Psoas muscle (tissue), 8 donors: ENCODE measurements around the gene PTGES3L. TPM values are rescaled to one million over a fixed set of nuclear protein-coding genes. Genes with fewer than 3 reads are reported as not detected.

Experiments used
- ATAC-seq, 4 donors: fragments of 200-7000 bp; cut with Tn5 transposase; one replicate each; pipeline ENCODE4 v1.9.1; 2020; ENCODE audit warnings: moderate library complexity in 3 of 4, mild to moderate bottlenecking in 2 of 4
- DNase-seq, 2 donors: peaks; one replicate each; pipeline ENCODE4 v3.0.0-alpha.2; 2020
- H3K27ac ChIP-seq: fragments of 200-600 bp; one replicate; pipeline ENCODE4 v1.8.0; 2022
- H3K27me3 ChIP-seq, 3 donors: fragments of 200-600 bp in 1 of 3; one replicate each; pipeline versions ENCODE4 v1.6.1 to v1.8.0; 2013 to 2022; ENCODE audit warnings: low read length in 2 of 3, mild to moderate bottlenecking in 2 of 3, moderate library complexity in 1 of 3; ENCODE audit not compliant: insufficient read depth in 3 of 3
- H3K36me3 ChIP-seq, 2 donors: fragments of 200-600 bp in 1 of 2; one replicate each; pipeline versions ENCODE4 v1.6.1 to v1.8.0; 2013 to 2022; ENCODE audit warnings: low read depth in 1 of 2, mild to moderate bottlenecking in 1 of 2, moderate library complexity in 1 of 2; ENCODE audit not compliant: insufficient read depth in 1 of 2
- H3K4me1 ChIP-seq: fragments of 200-600 bp; one replicate; pipeline ENCODE4 v1.8.0; 2022
- H3K4me3 ChIP-seq: fragments of 200-600 bp; one replicate; pipeline ENCODE4 v1.8.0; 2022; ENCODE audit warnings: mild to moderate bottlenecking
- H3K9me3 ChIP-seq: fragments of 200-600 bp; one replicate; pipeline ENCODE4 v1.8.0; 2022
- CTCF ChIP-seq: fragments of 200-600 bp; IDR thresholded peaks from one replicate; pipeline ENCODE4 v1.8.0; 2022; ENCODE audit warnings: antibody characterized with exemption
- WGBS, 3 donors: extraction: QIAGEN DNeasy Blood & Tissue Kit; methylation state at CpG; one replicate each; pipeline versions ENCODE4 v1.1.6 to v1.1.7; 2013; 5-methylcytosine and 5-hydroxymethylcytosine counted together
- intact Hi-C, 2 donors: fragments of 100-400 bp; cut with DNase I; formaldehyde crosslinking; loops; one replicate each; pipeline versions ENCODE4 v1.11.0 to v1.14.2; 2022
- polyA plus RNA-seq, 3 donors: library from polyadenylated mRNA; stranded (reverse); fragments of 200-250 nt; gene quantifications; one replicate each; pipeline ENCODE4 v1.2.3, GENCODE V29; 2013
- total RNA-seq, 4 donors: library from RNA; stranded (reverse); fragmentation: NEBNext Ultra II Directional in 2 of 4; extraction: Animal tissue kit (Norgen Biotek cat#: 25700) in 2 of 4; gene quantifications; one replicate each; pipeline versions ENCODE4 v1.2.1 to v1.2.4, GENCODE V29; 2021 to 2023
- donor health status: healthy with polysubstance abuse.
- donor health status: DM: no; HTN: no; CAD: no; lungs with moderate emphysema.
- donor health status: Bipolar disorder and iron deficiency.
- donor health status: healthy.
- donor health status: DM: yes; HTN: yes; CAD: no.
- donor health status: DM: no; HTN: no; CAD: no.
- donor health status: DM: no; HTN: no; CAD: no.
- donor health status: DM: yes; HTN: yes; CAD: no.

PTGES3L gene
- total and polyA plus RNA-seq, 7 donors, result 43.7 to 66.0 (median 48.7) TPM

DNA sequence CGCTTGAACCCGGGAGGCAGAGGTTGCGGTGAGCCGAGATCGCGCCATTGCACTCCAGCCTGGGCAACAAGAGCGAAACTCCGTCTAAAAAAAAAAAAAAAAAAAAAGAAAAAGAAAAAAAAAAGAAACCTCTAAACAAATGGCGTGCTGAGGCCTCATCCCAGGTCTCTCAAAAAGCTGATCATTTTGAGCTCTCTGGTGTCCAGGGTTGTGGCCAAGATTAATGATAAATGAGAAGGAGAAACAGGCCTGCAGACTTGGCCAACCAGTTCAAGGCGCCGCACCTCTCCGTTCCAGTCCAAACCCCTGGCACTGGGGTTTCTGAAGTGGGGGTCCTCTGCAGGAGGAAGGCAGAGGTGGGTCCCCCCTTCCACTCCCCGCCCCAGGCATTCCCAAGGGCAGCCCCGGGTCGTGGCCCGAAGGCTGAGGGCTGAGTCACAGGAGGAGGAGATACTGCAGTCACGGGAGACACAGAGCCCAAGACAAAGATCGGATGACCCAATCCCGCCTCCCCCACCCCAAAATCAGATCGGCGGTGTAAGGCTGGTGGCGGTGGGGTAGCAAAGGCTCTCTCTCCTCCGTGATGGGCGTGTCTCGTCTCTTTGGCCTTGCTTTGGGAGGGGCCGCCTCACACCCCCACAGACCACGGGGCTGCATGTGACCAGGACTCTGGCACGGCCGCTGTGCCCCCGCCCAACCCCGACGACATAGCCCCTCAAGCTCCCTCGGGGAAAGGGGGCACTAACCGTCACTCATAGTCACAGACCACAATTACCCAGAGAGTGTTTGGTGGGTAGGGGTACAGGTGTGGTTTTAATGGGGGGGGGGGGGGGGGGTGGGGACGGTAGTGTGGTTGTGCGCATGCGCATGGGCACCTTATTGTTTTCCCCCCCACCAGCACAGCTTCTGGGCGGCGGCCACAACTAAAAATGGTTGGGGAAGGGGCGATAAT lies 41.2 kb upstream of the PTGES3L start:
- TF ChIP-seq CTCF, result no peak
- Histone ChIP-seq H3K27ac (peak overlapping the region; percentile 79), H3K4me3 (peak overlapping the region; percentile 100), H3K36me3 (peaks cover 0 to 26% of the 10 kb centered on the region in 2 donors), H3K9me3 (no peaks in the 10 kb centered on the region), H3K27me3 (peaks cover 0 to 3% (median 0%) of the 10 kb centered on the region in 3 donors), H3K4me1 (peaks cover 15% of the 10 kb centered on the region)
- WGBS, 3 donors, result 16 to 25% (median 19%) methylated on average over 29 to 39 of the region's 40 CpGs
- intact Hi-C loops, result loop anchor here in 1 of 2 donors (10.0 kb wide), 1 partner anchor 154 kb away; the partner anchor contains the start of gene NBR1
- peak; percentile 23 to 41 (median 34) for ATAC-seq
- DNase-seq, result peak; percentile 77 to 82

DNA sequence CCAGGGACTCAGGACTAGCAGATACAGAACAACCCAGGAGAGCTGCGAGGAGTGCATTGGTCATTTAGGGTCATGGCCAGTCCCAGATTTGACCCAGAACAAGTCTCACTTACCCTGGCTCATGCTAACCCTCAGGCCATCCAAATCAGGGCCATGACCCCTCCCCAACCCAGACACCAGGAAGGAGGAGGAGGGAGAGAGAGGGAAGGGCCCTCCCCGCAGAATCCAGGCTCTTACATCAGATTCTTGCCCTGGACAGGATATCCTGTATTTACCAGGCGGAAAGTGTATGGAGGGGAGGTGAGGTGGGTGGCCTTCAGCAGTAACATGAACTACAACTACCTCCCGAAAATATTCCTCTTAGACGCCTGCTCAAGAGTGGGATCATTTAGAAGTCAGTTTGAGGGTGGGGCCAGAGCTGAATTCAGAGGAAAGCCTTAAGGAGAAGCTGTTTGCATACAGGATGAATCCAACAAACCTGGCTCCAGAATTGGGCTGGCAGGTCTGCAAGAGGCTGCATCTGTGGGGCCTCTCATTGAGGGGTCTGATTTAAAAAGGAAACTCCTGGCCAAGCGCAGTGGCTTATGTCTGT lies 40.2 kb upstream of the PTGES3L start:
- H3K36me3 ChIP-seq, result peaks cover 0 to 36% of the 10 kb centered on the region in 2 donors
- H3K9me3 ChIP-seq, result no peaks in the 10 kb centered on the region
- H3K27me3 ChIP-seq, result peaks cover 0 to 3% (median 0%) of the 10 kb centered on the region in 3 donors
- intact Hi-C loops, result loop anchor here in 1 of 2 donors (10.0 kb wide), 1 partner anchor 155 kb away; the partner anchor contains the start of gene NBR1
- 62 to 69% (median 64%) methylated on average over 6 of the region's 6 CpGs for WGBS, 3 donors
- peak overlapping the region; percentile 79 for H3K27ac ChIP-seq
- peak overlapping the region; percentile 100 for H3K4me3 ChIP-seq
- DNase-seq (no peak), ATAC-seq (no peak)
- peaks cover 15% of the 10 kb centered on the region for H3K4me1 ChIP-seq
- no peak for TF ChIP-seq CTCF

DNA sequence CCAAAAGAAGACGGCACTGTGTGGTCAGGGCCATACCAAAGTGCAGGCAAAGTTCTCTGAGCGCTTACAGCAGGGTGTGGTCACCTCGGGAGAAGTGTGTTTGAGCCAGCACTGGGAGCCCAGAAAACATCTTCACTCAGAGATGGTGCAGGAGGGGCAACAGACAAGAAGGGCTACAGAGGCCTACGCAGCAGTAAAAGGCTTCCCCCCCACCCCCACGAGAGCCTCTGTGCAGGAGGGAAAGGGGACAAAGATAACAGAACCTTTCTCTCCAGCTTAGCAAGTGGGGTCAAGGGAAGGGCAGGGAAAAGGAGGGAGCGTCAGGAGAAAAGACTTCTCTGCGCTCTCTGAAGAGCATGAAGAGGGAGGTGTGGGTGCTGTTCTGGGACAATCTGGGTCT lies 39.5 kb upstream of the PTGES3L start:
- H3K9me3 ChIP-seq, result no peaks in the 10 kb centered on the region
- intact Hi-C loops, result no loop called here
- peak overlapping the region; percentile 79 for H3K27ac ChIP-seq
- H3K36me3 ChIP-seq, result peaks cover 0 to 40% of the 10 kb centered on the region in 2 donors
- 49 to 51% (median 50%) methylated on average over 7 of the region's 7 CpGs for WGBS, 3 donors
- H3K27me3 ChIP-seq, result peaks cover 0 to 3% (median 0%) of the 10 kb centered on the region in 3 donors
- peak overlapping the region; percentile 100 for H3K4me3 ChIP-seq
- DNase-seq, result no peak
- ATAC-seq, result no peak
- H3K4me1 ChIP-seq, result peaks cover 15% of the 10 kb centered on the region
- no peak for TF ChIP-seq CTCF

DNA sequence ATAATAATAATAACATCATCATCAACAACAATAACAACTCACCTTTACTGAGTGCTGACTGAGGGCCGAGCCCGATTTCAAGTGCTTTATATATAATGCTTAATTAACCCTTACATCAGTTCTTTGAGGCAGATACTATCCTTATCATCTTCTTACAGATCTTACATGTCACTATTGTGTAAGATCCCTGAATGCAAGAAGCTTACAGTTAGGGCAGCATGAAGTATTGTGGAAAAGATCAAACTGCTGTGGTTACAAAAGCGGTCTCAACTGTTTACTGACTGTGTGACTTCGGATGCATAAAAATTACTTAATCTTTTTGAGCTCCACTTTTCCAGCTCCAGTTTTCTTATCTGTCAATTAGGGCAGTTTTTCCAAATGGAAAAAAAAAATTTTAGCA lies 39.1 kb upstream of the PTGES3L start:
- Histone ChIP-seq H3K27ac (peak overlapping the region; percentile 79), H3K9me3 (no peaks in the 10 kb centered on the region), H3K4me3 (no peak overlapping the region), H3K4me1 (peaks cover 15% of the 10 kb centered on the region), H3K27me3 (peaks cover 0 to 3% (median 0%) of the 10 kb centered on the region in 3 donors), H3K36me3 (peaks cover 0 to 40% of the 10 kb centered on the region in 2 donors)
- TF ChIP-seq CTCF, result no peak
- no peak for ATAC-seq
- no peak for DNase-seq
- intact Hi-C loops, result no loop called here
- WGBS, 3 donors, result 55 to 71% (median 58%) methylated on average over 4 of the region's 4 CpGs
